Measurements from ENCODE around the gene TMEM59L.

TMEM59L gene

DNA sequence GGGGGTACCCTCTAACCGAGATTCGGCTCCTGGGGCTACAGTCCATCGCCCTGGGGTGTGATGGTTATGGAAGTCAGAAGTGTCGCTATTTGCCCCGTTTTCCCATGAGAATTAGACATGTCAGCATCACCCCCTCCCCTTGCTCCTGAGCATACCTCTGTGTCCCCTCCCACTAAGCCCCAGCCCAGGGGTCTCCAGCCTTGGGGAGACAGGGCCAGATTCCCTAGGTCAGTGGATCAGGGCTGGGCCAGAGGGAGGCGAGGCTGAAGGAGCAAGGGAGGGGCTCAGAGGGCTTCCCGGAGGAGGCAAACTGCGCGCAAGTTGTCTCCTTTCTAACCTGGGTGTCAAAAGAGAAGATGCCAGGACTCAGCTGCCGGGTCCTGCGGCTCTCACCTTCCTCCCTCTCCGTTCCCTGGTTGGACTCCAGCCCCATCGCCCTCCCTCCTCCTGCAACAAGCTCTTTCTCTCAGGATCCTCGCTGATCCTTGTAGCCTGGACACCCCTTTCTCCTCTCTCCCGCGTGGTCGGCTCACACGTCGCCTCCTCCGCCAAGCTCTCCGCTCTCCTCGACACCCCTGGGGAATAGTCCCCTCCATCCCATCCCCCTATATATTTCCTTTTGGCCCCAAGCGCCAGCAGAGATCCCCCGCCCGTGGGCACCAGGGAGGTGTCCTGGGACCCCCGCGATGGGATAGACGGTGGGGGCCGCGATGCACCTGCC lies 459 bp upstream of the TMEM59L start (continued):
- TF ChIP-seq ZNF548 (tag by site-specific recombination; IDR thresholded peaks at IDR 0.05), result no peak
- peak; percentile 36; the same call in 1 of the 2 replicates for TF ChIP-seq HIC1 (tag by site-specific recombination; IDR thresholded peaks at IDR 0.05)
- no peak for TF ChIP-seq HOXD13 (CRISPR knock-in tag; IDR thresholded peaks at IDR 0.05; ENCODE audit: borderline replicate concordance)
- peak; percentile 18; the same call in 1 of the 2 replicates for TF ChIP-seq KLF1 (tag by site-specific recombination; IDR thresholded peaks at IDR 0.05)
- TF ChIP-seq, protein P1, sequence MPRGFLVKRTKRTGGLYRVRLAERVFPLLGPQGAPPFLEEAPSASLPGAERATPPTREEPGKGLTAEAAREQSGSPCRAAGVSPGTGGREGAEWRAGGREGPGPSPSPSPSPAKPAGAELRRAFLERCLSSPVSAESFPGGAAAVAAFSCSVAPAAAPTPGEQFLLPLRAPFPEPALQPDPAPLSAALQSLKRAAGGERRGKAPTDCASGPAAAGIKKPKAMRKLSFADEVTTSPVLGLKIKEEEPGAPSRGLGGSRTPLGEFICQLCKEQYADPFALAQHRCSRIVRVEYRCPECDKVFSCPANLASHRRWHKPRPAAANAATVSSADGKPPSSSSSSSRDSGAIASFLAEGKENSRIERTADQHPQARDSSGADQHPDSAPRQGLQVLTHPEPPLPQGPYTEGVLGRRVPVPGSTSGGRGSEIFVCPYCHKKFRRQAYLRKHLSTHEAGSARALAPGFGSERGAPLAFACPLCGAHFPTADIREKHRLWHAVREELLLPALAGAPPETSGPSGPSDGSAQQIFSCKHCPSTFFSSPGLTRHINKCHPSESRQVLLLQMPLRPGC (tag by site-specific recombination; IDR thresholded peaks at IDR 0.05), result no peak
- no peak for TF ChIP-seq ZNF639 (tag by site-specific recombination; IDR thresholded peaks at IDR 0.05)
- TF ChIP-seq ZNF529 (tag by site-specific recombination; IDR thresholded peaks at IDR 0.05; ENCODE audit: insufficient replicate concordance), result no peak
- no peak for TF ChIP-seq ZNF266 (tag by site-specific recombination; IDR thresholded peaks at IDR 0.05; ENCODE audit: low read depth)
- no peak for TF ChIP-seq OVOL3 (tag by site-specific recombination; IDR thresholded peaks at IDR 0.05)
- TF ChIP-seq ZIC2 (tag by site-specific recombination; IDR thresholded peaks at IDR 0.05), result peak; percentile 29; the same call in 1 of the 2 replicates
- no peak for TF ChIP-seq ZFP3 (tag by site-specific recombination; IDR thresholded peaks at IDR 0.05; ENCODE audit: low read depth)
- TF ChIP-seq ZNF785 (tag by site-specific recombination; IDR thresholded peaks at IDR 0.05), result no peak
- TF ChIP-seq, protein P2, sequence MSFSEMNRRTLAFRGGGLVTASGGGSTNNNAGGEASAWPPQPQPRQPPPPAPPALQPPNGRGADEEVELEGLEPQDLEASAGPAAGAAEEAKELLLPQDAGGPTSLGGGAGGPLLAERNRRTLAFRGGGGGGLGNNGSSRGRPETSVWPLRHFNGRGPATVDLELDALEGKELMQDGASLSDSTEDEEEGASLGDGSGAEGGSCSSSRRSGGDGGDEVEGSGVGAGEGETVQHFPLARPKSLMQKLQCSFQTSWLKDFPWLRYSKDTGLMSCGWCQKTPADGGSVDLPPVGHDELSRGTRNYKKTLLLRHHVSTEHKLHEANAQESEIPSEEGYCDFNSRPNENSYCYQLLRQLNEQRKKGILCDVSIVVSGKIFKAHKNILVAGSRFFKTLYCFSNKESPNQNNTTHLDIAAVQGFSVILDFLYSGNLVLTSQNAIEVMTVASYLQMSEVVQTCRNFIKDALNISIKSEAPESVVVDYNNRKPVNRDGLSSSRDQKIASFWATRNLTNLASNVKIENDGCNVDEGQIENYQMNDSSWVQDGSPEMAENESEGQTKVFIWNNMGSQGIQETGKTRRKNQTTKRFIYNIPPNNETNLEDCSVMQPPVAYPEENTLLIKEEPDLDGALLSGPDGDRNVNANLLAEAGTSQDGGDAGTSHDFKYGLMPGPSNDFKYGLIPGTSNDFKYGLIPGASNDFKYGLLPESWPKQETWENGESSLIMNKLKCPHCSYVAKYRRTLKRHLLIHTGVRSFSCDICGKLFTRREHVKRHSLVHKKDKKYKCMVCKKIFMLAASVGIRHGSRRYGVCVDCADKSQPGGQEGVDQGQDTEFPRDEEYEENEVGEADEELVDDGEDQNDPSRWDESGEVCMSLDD (tag by site-specific recombination; IDR thresholded peaks at IDR 0.05), result peak; percentile 79; the same call in 1 of the 2 replicates
- peak; percentile 42; the same call in 1 of the 2 replicates for TF ChIP-seq ZXDB (tag by site-specific recombination; IDR thresholded peaks at IDR 0.05)
- no peak for TF ChIP-seq PRDM6 (tag by site-specific recombination; IDR thresholded peaks at IDR 0.05)
- no peak for TF ChIP-seq ZNF701 (tag by site-specific recombination; IDR thresholded peaks at IDR 0.05)
- TF ChIP-seq, protein P3, sequence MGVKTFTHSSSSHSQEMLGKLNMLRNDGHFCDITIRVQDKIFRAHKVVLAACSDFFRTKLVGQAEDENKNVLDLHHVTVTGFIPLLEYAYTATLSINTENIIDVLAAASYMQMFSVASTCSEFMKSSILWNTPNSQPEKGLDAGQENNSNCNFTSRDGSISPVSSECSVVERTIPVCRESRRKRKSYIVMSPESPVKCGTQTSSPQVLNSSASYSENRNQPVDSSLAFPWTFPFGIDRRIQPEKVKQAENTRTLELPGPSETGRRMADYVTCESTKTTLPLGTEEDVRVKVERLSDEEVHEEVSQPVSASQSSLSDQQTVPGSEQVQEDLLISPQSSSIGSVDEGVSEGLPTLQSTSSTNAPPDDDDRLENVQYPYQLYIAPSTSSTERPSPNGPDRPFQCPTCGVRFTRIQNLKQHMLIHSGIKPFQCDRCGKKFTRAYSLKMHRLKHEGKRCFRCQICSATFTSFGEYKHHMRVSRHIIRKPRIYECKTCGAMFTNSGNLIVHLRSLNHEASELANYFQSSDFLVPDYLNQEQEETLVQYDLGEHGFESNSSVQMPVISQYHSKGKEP (tag by site-specific recombination; IDR thresholded peaks at IDR 0.05), result no peak
- TF ChIP-seq ZBTB8A (tag by site-specific recombination; IDR thresholded peaks at IDR 0.05), result peak; percentile 42; the same call in 1 of the 2 replicates
- no peak for TF ChIP-seq ZNF596 (tag by site-specific recombination; IDR thresholded peaks at IDR 0.05)
- TF ChIP-seq REPIN1 (tag by site-specific recombination; IDR thresholded peaks at IDR 0.05; ENCODE audit: low read depth), result no peak
- no peak for TF ChIP-seq ZNF2 (tag by site-specific recombination; IDR thresholded peaks at IDR 0.05)
- TF ChIP-seq, protein P4, sequence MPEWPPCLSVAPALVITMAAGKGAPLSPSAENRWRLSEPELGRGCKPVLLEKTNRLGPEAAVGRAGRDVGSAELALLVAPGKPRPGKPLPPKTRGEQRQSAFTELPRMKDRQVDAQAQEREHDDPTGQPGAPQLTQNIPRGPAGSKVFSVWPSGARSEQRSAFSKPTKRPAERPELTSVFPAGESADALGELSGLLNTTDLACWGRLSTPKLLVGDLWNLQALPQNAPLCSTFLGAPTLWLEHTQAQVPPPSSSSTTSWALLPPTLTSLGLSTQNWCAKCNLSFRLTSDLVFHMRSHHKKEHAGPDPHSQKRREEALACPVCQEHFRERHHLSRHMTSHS (tag by site-specific recombination; IDR thresholded peaks at IDR 0.05), result no peak
- no peak for TF ChIP-seq ZNF544 (tag by site-specific recombination; IDR thresholded peaks at IDR 0.05)
- peak; percentile 60 for TF ChIP-seq GLIS2 (tag by site-specific recombination; IDR thresholded peaks at IDR 0.05)
- peak; percentile 57 for TF ChIP-seq ZNF692 (tag by site-specific recombination; IDR thresholded peaks at IDR 0.05)
- no peak for TF ChIP-seq ZNF558 (tag by site-specific recombination; IDR thresholded peaks at IDR 0.05)
